HepG2 (cell line): Measurements from ENCODE around the gene PIP5KL1. TPM values are rescaled to one million over a fixed set of nuclear protein-coding genes. Genes with fewer than 3 reads are reported as not detected.

Experiments used
- AHR ChIP-seq: IDR thresholded peaks from 2 replicates; pipeline ENCODE4 v1.6.1; 2018; ENCODE audit warnings: missing genetic modification reagents, missing compliant biosample characterization
- ARID2 ChIP-seq: sonication (generic); formaldehyde crosslinking; IDR thresholded peaks from 2 replicates; pipeline ENCODE4 v1.8.1; 2022; ENCODE audit warnings: mild to moderate bottlenecking, missing genetic modification reagents, borderline replicate concordance
- CEBPG ChIP-seq: IDR thresholded peaks from 2 replicates; pipeline ENCODE4 v1.6.1; 2016
- HDAC2 ChIP-seq: sonication (generic); formaldehyde crosslinking; IDR thresholded peaks from 2 replicates; pipeline ENCODE4 v1.4.0; 2020; ENCODE audit warnings: missing genetic modification reagents
- KAT2B ChIP-seq: fragments of 150-350 bp; IDR thresholded peaks from 2 replicates; pipeline ENCODE4 v1.6.1; 2014; ENCODE audit warnings: low read depth, low read length, borderline replicate concordance
- KDM2A ChIP-seq: sonication (generic); formaldehyde crosslinking; IDR thresholded peaks from 2 replicates; pipeline ENCODE4 v1.4.0; 2020; ENCODE audit warnings: low read depth, missing genetic modification reagents, borderline replicate concordance
- KLF13 ChIP-seq: sonication (generic); formaldehyde crosslinking; IDR thresholded peaks from 2 replicates; pipeline ENCODE4 v1.4.0; 2020; ENCODE audit warnings: mild to moderate bottlenecking, missing genetic modification reagents
- MAFF ChIP-seq: IDR thresholded peaks from 2 replicates; pipeline ENCODE4 v1.6.1; 2011; ENCODE audit warnings: low read depth, low read length, improper control_type of control experiment
- NONO ChIP-seq, 2 experiments: fragments of 450-650 bp in 1 of 2; sonication (generic) in 1 of 2; formaldehyde crosslinking in 1 of 2; IDR thresholded peaks in 1 of 2; conservative IDR thresholded peaks in 1 of 2; 2 replicates each; pipeline versions ENCODE4 v1.6.1 to v1.8.0; 2017 to 2022; ENCODE audit warnings: mild to moderate bottlenecking in 1 of 2, missing genetic modification reagents in 1 of 2, moderate library complexity in 1 of 2
- PCBP1 ChIP-seq: fragments of 200-400 bp; formaldehyde crosslinking; IDR thresholded peaks from 2 replicates; pipeline ENCODE4 v1.6.1; 2017; ENCODE audit warnings: mild to moderate bottlenecking, low read depth, low read length, borderline replicate concordance
- PRPF4 ChIP-seq: fragments of 200-400 bp; formaldehyde crosslinking; IDR thresholded peaks from 2 replicates; pipeline ENCODE4 v1.6.1; 2016; ENCODE audit warnings: low read length, low read depth; ENCODE audit not compliant: poor library complexity, severe bottlenecking
- RFXAP ChIP-seq: sonication (generic); formaldehyde crosslinking; IDR thresholded peaks from 2 replicates; pipeline ENCODE4 v1.4.0; 2020; ENCODE audit warnings: missing genetic modification reagents, borderline replicate concordance
- ZC3H4 ChIP-seq: sonication (generic); formaldehyde crosslinking; IDR thresholded peaks from 2 replicates; pipeline ENCODE4 v1.4.0; 2020; ENCODE audit warnings: missing genetic modification reagents, borderline replicate concordance
- ZNF136 ChIP-seq: sonication (generic); formaldehyde crosslinking; IDR thresholded peaks from 2 replicates; pipeline ENCODE4 v1.8.1; 2022; ENCODE audit warnings: low read depth, mild to moderate bottlenecking, moderate library complexity, missing genetic modification reagents
- ZNF562 ChIP-seq: sonication (generic); formaldehyde crosslinking; IDR thresholded peaks from 2 replicates; pipeline ENCODE4 v1.8.0; 2022; ENCODE audit warnings: missing genetic modification reagents, borderline replicate concordance
- ZNF775 ChIP-seq: sonication (generic); formaldehyde crosslinking; IDR thresholded peaks from 2 replicates; pipeline ENCODE4 v1.4.0; 2020; ENCODE audit warnings: missing genetic modification reagents, mild to moderate bottlenecking, moderate library complexity, borderline replicate concordance
- ZNF776 ChIP-seq: sonication (generic); formaldehyde crosslinking; IDR thresholded peaks from 2 replicates; pipeline ENCODE4 v1.4.0; 2020; ENCODE audit warnings: mild to moderate bottlenecking, missing genetic modification reagents
- polyA plus RNA-seq, 8 experiments: library from polyadenylated mRNA; depleted of rRNA in 3 of 8; stranded (reverse) in 7 of 8; unstranded in 1 of 8; fragments of >200 nt; fragmentation: Illumina TruSeq in 4 of 8; extraction: Trizol in 4 of 8; gene quantifications; 2 replicates each; pipeline versions ENCODE4 v1.2.1 to v1.2.3, GENCODE V29; 2011 to 2016; ENCODE audit warnings: low read depth in 4 of 8, missing spikeins in 1 of 8, mixed read lengths in 1 of 8; ENCODE audit not compliant: insufficient read depth in 1 of 8
- total RNA-seq, 5 experiments: library from RNA; depleted of rRNA; stranded (reverse); fragments of >200 nt; fragmentation: Illumina TruSeq; extraction: Trizol; gene quantifications; 2 replicates each; pipeline ENCODE4 v1.2.3, GENCODE V29; 2016; ENCODE audit warnings: low read depth in 1 of 5
- TF ChIP-seq, protein P1 (sequence below): sonication (generic); formaldehyde crosslinking; IDR thresholded peaks from 2 replicates; pipeline ENCODE4 v1.4.0; 2020; ENCODE audit warnings: missing genetic modification reagents
- TF ChIP-seq, protein P2 (sequence below): sonication (generic); formaldehyde crosslinking; IDR thresholded peaks from 2 replicates; pipeline ENCODE4 v1.8.0; 2022; ENCODE audit warnings: missing genetic modification reagents, mild to moderate bottlenecking, moderate library complexity, borderline replicate concordance
- TF ChIP-seq, protein P3 (sequence below): sonication (generic); formaldehyde crosslinking; IDR thresholded peaks from 2 replicates; pipeline ENCODE4 v1.4.0; 2020; ENCODE audit warnings: mild to moderate bottlenecking, missing genetic modification reagents
- TF ChIP-seq, protein P4 (sequence below): sonication (generic); formaldehyde crosslinking; IDR thresholded peaks from 2 replicates; pipeline ENCODE4 v1.5.0; 2020; ENCODE audit warnings: mild to moderate bottlenecking, missing genetic modification reagents, moderate library complexity

PIP5KL1 gene
- total and polyA plus RNA-seq, 2 of the 13 experiments (the other 11 are each of a cell fraction or from before 2014, with no cell fraction given): 0.20 to 0.49 TPM

DNA sequence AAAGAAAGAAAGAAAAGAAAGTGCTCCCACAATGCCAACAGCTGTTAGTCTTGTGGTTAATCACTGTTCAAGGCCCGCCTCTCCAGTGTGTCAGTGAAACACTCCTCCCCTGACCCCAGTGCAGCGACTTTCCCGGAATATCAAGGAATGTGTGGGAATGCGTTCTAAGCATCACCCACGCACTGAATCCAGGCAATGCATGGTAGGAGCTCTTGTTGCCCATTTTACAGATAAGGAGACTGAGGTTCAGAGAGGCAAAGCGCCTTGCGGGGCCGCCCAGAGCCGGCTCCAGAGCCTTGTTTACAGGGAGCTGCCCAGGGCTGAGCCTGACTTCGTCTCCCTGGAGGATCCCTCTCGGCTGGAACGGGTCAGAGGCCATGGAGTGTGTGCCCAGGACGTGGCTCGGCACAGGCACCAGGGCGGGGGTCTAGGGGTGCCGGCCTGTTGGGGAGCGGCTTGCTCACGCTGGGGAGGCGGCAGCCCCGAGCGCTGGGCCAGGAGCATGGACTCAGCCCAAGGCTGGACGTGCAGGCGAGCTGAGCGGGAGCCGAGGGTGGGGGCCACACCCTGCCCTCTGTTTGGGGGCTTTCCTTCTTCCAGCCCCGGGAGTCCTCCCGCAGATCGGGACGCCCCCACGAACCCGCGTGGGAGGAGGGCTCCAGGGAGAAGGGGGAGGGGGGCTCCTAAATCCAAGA, 32.0 kb downstream of the PIP5KL1 start (continued):
- TF ChIP-seq, protein P1, sequence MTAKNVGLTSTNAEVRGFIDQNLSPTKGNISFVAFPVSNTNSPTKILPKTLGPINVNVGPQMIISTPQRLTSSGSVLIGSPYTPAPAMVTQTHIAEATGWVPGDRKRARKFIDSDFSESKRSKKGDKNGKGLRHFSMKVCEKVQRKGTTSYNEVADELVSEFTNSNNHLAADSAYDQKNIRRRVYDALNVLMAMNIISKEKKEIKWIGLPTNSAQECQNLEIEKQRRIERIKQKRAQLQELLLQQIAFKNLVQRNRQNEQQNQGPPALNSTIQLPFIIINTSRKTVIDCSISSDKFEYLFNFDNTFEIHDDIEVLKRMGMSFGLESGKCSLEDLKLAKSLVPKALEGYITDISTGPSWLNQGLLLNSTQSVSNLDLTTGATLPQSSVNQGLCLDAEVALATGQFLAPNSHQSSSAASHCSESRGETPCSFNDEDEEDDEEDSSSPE (CRISPR knock-in tag): no peak
- TF ChIP-seq, protein P2, sequence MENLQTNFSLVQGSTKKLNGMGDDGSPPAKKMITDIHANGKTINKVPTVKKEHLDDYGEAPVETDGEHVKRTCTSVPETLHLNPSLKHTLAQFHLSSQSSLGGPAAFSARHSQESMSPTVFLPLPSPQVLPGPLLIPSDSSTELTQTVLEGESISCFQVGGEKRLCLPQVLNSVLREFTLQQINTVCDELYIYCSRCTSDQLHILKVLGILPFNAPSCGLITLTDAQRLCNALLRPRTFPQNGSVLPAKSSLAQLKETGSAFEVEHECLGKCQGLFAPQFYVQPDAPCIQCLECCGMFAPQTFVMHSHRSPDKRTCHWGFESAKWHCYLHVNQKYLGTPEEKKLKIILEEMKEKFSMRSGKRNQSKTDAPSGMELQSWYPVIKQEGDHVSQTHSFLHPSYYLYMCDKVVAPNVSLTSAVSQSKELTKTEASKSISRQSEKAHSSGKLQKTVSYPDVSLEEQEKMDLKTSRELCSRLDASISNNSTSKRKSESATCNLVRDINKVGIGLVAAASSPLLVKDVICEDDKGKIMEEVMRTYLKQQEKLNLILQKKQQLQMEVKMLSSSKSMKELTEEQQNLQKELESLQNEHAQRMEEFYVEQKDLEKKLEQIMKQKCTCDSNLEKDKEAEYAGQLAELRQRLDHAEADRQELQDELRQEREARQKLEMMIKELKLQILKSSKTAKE (CRISPR knock-in tag): no peak
- no peak for TF ChIP-seq ZNF776 (CRISPR knock-in tag)
- TF ChIP-seq NONO (IDR thresholded peaks at IDR 0.05): no peak
- TF ChIP-seq NONO (CRISPR knock-in tag; conservative IDR thresholded peaks at IDR 0.05): no peak
- no peak; the same call in 1 of the 2 replicates for TF ChIP-seq RFXAP (CRISPR knock-in tag)
- TF ChIP-seq ZC3H4 (CRISPR knock-in tag): no peak
- no peak for TF ChIP-seq ZNF562 (CRISPR knock-in tag)
- TF ChIP-seq HDAC2 (CRISPR knock-in tag): peak; percentile 72
- TF ChIP-seq, protein P3, sequence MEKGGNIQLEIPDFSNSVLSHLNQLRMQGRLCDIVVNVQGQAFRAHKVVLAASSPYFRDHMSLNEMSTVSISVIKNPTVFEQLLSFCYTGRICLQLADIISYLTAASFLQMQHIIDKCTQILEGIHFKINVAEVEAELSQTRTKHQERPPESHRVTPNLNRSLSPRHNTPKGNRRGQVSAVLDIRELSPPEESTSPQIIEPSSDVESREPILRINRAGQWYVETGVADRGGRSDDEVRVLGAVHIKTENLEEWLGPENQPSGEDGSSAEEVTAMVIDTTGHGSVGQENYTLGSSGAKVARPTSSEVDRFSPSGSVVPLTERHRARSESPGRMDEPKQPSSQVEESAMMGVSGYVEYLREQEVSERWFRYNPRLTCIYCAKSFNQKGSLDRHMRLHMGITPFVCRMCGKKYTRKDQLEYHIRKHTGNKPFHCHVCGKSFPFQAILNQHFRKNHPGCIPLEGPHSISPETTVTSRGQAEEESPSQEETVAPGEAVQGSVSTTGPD: no peak
- no peak for TF ChIP-seq PCBP1
- no peak for TF ChIP-seq ZNF775 (CRISPR knock-in tag)
- TF ChIP-seq KDM2A: peak; percentile 33; the same call in 1 of the 2 replicates
- no peak for TF ChIP-seq MAFF
- TF ChIP-seq, protein P4, sequence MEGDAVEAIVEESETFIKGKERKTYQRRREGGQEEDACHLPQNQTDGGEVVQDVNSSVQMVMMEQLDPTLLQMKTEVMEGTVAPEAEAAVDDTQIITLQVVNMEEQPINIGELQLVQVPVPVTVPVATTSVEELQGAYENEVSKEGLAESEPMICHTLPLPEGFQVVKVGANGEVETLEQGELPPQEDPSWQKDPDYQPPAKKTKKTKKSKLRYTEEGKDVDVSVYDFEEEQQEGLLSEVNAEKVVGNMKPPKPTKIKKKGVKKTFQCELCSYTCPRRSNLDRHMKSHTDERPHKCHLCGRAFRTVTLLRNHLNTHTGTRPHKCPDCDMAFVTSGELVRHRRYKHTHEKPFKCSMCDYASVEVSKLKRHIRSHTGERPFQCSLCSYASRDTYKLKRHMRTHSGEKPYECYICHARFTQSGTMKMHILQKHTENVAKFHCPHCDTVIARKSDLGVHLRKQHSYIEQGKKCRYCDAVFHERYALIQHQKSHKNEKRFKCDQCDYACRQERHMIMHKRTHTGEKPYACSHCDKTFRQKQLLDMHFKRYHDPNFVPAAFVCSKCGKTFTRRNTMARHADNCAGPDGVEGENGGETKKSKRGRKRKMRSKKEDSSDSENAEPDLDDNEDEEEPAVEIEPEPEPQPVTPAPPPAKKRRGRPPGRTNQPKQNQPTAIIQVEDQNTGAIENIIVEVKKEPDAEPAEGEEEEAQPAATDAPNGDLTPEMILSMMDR: no peak
- TF ChIP-seq ARID2: no peak
- TF ChIP-seq PRPF4: no peak
- TF ChIP-seq AHR (CRISPR knock-in tag): no peak
- no peak for TF ChIP-seq ZNF136 (CRISPR knock-in tag)
- no peak for TF ChIP-seq KLF13 (CRISPR knock-in tag)
- TF ChIP-seq KAT2B: no peak
- TF ChIP-seq CEBPG (CRISPR knock-in tag): no peak
